H9 (cell line): ENCODE data around the gene OSBPL1A. TPM values are rescaled to one million over a fixed set of nuclear protein-coding genes. Genes with fewer than 3 reads are reported as not detected.

Experiments
- DNase-seq: peaks from one replicate; pipeline ENCODE4 v3.0.0-alpha.2; 2017
- H2AFZ ChIP-seq: one replicate; pipeline ENCODE4 v1.6.1; 2013; ENCODE audit warnings: mild to moderate bottlenecking, low read length, control low read depth, moderate library complexity
- H2AK5ac ChIP-seq: 2 replicates; pipeline ENCODE4 v1.6.1; 2013; ENCODE audit warnings: low read length, control low read depth, mixed read lengths; ENCODE audit not compliant: insufficient read length
- H2BK120ac ChIP-seq: one replicate; pipeline ENCODE4 v1.6.1; 2013; ENCODE audit warnings: low read depth, mild to moderate bottlenecking, low read length, control low read depth, inconsistent platforms; ENCODE audit not compliant: poor library complexity, severe bottlenecking
- H2BK12ac ChIP-seq: 2 replicates; pipeline ENCODE4 v1.6.1; 2013; ENCODE audit warnings: low read length, control low read depth, mixed read lengths, low read depth; ENCODE audit not compliant: insufficient read length
- H2BK15ac ChIP-seq: 2 replicates; pipeline ENCODE4 v1.6.1; 2013; ENCODE audit warnings: low read depth, low read length, control low read depth
- H2BK20ac ChIP-seq: one replicate; pipeline ENCODE4 v1.6.1; 2013; ENCODE audit warnings: low read depth, mild to moderate bottlenecking, low read length, control low read depth, inconsistent platforms; ENCODE audit not compliant: poor library complexity, severe bottlenecking
- H2BK5ac ChIP-seq: 2 replicates; pipeline ENCODE4 v1.6.1; 2013; ENCODE audit warnings: low read length, control low read depth, mixed read lengths; ENCODE audit not compliant: insufficient read length
- H3K14ac ChIP-seq: 2 replicates; pipeline ENCODE4 v1.6.1; 2013; ENCODE audit warnings: low read length, control low read depth; ENCODE audit not compliant: insufficient read depth
- H3K18ac ChIP-seq: 2 replicates; pipeline ENCODE4 v1.6.1; 2013; ENCODE audit warnings: low read depth, mild to moderate bottlenecking, mixed read lengths, low read length, control low read depth; ENCODE audit not compliant: insufficient read length
- H3K23ac ChIP-seq: 2 replicates; pipeline ENCODE4 v1.6.1; 2013; ENCODE audit warnings: low read length, control low read depth, mixed read lengths, low read depth; ENCODE audit not compliant: insufficient read length
- H3K23me2 ChIP-seq: 2 replicates; pipeline ENCODE4 v1.6.1; 2013; ENCODE audit warnings: low read depth, mild to moderate bottlenecking, mixed read lengths, low read length, control low read depth; ENCODE audit not compliant: insufficient read length, poor library complexity, severe bottlenecking
- H3K27ac ChIP-seq: 2 replicates; pipeline ENCODE4 v1.5.1; 2013; ENCODE audit warnings: low read length, control low read depth, mixed read lengths, low read depth; ENCODE audit not compliant: insufficient read length
- H3K27me3 ChIP-seq: 2 replicates; pipeline ENCODE4 v1.6.1; 2013; ENCODE audit warnings: low read length, control low read depth, inconsistent platforms; ENCODE audit not compliant: insufficient read depth
- H3K4ac ChIP-seq: 2 replicates; pipeline ENCODE4 v1.6.1; 2013; ENCODE audit warnings: low read depth, mild to moderate bottlenecking, control low read depth, inconsistent platforms, low read length, moderate library complexity
- H3K4me1 ChIP-seq: 2 replicates; pipeline ENCODE4 v1.6.1; 2013; ENCODE audit warnings: low read length, control low read depth, inconsistent platforms; ENCODE audit not compliant: insufficient read depth
- H3K4me2 ChIP-seq: 2 replicates; pipeline ENCODE4 v1.6.1; 2013; ENCODE audit warnings: low read length, control low read depth, mixed read lengths; ENCODE audit not compliant: insufficient read length, insufficient read depth
- H3K56ac ChIP-seq: 2 replicates; pipeline ENCODE4 v1.6.1; 2013; ENCODE audit warnings: low read depth, mild to moderate bottlenecking, mixed read lengths, low read length, control low read depth; ENCODE audit not compliant: insufficient read length
- H3K79me1 ChIP-seq: 2 replicates; pipeline ENCODE4 v1.6.1; 2013; ENCODE audit warnings: low read depth, mild to moderate bottlenecking, moderate library complexity, low read length, control low read depth, inconsistent platforms; ENCODE audit not compliant: insufficient read depth, poor library complexity, severe bottlenecking
- H3K79me2 ChIP-seq: 2 replicates; pipeline ENCODE4 v1.6.1; 2013; ENCODE audit warnings: low read length, control low read depth, inconsistent platforms; ENCODE audit not compliant: insufficient read depth
- H3K9ac ChIP-seq: 2 replicates; pipeline ENCODE4 v1.6.1; 2013; ENCODE audit warnings: low read length, control low read depth, mixed read lengths; ENCODE audit not compliant: insufficient read length; ENCODE audit errors: extremely low read depth
- H3K9me3 ChIP-seq: one replicate; pipeline ENCODE4 v1.6.1; 2013; ENCODE audit warnings: low read depth, low read length, inconsistent platforms; ENCODE audit not compliant: control insufficient read depth
- H3T11ph ChIP-seq: one replicate; pipeline ENCODE4 v1.6.1; 2013; ENCODE audit warnings: mild to moderate bottlenecking, low read length, control low read depth, inconsistent platforms
- H4K20me1 ChIP-seq: one replicate; pipeline ENCODE4 v1.6.1; 2013; ENCODE audit not compliant: control insufficient read depth, insufficient read length, insufficient read depth
- H4K5ac ChIP-seq: 2 replicates; pipeline ENCODE4 v1.6.1; 2013; ENCODE audit warnings: low read depth, mild to moderate bottlenecking, mixed read lengths, low read length, control low read depth; ENCODE audit not compliant: insufficient read length
- H4K8ac ChIP-seq: replicated peaks from 2 replicates; pipeline ENCODE4 v1.6.1; 2013; ENCODE audit warnings: low read length, control low read depth, mixed read lengths, low read depth; ENCODE audit not compliant: insufficient read length
- H4K91ac ChIP-seq: 2 replicates; pipeline ENCODE4 v1.6.1; 2013; ENCODE audit warnings: low read depth, mild to moderate bottlenecking, moderate library complexity, mixed read lengths, low read length, control low read depth; ENCODE audit not compliant: insufficient read length
- H3K27ac Mint-ChIP-seq, 3 experiments: 2 replicates in 2 of 3; 3 replicates in 1 of 3; pipeline ENCODE4 v1.8.0; 2020 to 2021; ENCODE audit warnings: mixed read lengths in 3 of 3, mild to moderate bottlenecking in 1 of 3, moderate library complexity in 1 of 3
- H3K27me3 Mint-ChIP-seq: 2 replicates; pipeline ENCODE4 v1.8.0; 2021; ENCODE audit warnings: low read depth, mild to moderate bottlenecking, moderate library complexity, mixed read lengths
- H3K36me3 Mint-ChIP-seq, 3 experiments: 2 replicates in 2 of 3; 3 replicates in 1 of 3; pipeline ENCODE4 v1.8.0; 2020 to 2021; ENCODE audit warnings: low read depth in 3 of 3, mixed read lengths in 3 of 3; ENCODE audit not compliant: insufficient read depth in 1 of 3
- H3K4me1 Mint-ChIP-seq, 2 experiments: 2 replicates each; pipeline ENCODE4 v1.8.0; 2020; ENCODE audit warnings: mixed read lengths in 2 of 2
- H3K4me3 Mint-ChIP-seq, 2 experiments: 2 replicates in 1 of 2; 3 replicates in 1 of 2; pipeline ENCODE4 v1.8.0; 2020 to 2021; ENCODE audit warnings: mild to moderate bottlenecking in 2 of 2, mixed read lengths in 2 of 2, moderate library complexity in 1 of 2
- H3K9me3 Mint-ChIP-seq, 2 experiments: 2 replicates in 1 of 2; 3 replicates in 1 of 2; pipeline ENCODE4 v1.8.0; 2020; ENCODE audit warnings: mild to moderate bottlenecking in 2 of 2, mixed read lengths in 2 of 2, moderate library complexity in 1 of 2
- WGBS: extraction: QIAGEN DNeasy Blood & Tissue Kit; methylation state at CpG from one replicate; pipeline ENCODE4 v1.1.7; 2013; ENCODE audit warnings: missing lambda C conversion rate, low lambda C conversion rate, mixed read lengths; ENCODE audit not compliant: insufficient read length; ENCODE audit errors: extremely low coverage; 5-methylcytosine and 5-hydroxymethylcytosine counted together
- total RNA-seq: library from RNA; stranded (reverse); gene quantifications from 2 replicates; pipeline ENCODE4 v1.2.1, GENCODE V29; 2021
- TF ChIP-seq, protein P1 (sequence below): fragments of 200-600 bp; sonication (generic); conservative IDR thresholded peaks from 3 replicates; pipeline ENCODE4 v1.8.0; 2021; ENCODE audit warnings: antibody characterized with exemption, mild to moderate bottlenecking

Gene OSBPL1A
- total RNA-seq, 1 experiment from 2014 or later: 33.9 TPM

- H4K91ac ChIP-seq: no peak overlapping the region
- WGBS: no CpG with 5 or more reads among the region's 5 CpGs
- no peak overlapping the region for H3K4me2 ChIP-seq
- TF ChIP-seq, protein P1, sequence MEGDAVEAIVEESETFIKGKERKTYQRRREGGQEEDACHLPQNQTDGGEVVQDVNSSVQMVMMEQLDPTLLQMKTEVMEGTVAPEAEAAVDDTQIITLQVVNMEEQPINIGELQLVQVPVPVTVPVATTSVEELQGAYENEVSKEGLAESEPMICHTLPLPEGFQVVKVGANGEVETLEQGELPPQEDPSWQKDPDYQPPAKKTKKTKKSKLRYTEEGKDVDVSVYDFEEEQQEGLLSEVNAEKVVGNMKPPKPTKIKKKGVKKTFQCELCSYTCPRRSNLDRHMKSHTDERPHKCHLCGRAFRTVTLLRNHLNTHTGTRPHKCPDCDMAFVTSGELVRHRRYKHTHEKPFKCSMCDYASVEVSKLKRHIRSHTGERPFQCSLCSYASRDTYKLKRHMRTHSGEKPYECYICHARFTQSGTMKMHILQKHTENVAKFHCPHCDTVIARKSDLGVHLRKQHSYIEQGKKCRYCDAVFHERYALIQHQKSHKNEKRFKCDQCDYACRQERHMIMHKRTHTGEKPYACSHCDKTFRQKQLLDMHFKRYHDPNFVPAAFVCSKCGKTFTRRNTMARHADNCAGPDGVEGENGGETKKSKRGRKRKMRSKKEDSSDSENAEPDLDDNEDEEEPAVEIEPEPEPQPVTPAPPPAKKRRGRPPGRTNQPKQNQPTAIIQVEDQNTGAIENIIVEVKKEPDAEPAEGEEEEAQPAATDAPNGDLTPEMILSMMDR: no peak
- no peak overlapping the region for H2BK15ac ChIP-seq
- no peak overlapping the region for H2BK120ac ChIP-seq
- no peak overlapping the region for H3T11ph ChIP-seq
- H3K79me2 ChIP-seq: no peaks in the 10 kb centered on the region
- H3K27ac Mint-ChIP-seq: peak overlapping the region in 2 of 3 experiments; percentile 9 to 42; a peak in 3 of 7 replicates
- H3K18ac ChIP-seq: no peak overlapping the region
- H2BK12ac ChIP-seq: no peak overlapping the region
- peaks cover 26 to 35% (median 31%) of the 10 kb centered on the region in 3 experiments for H3K36me3 Mint-ChIP-seq
- H3K27me3 ChIP-seq: no peaks in the 10 kb centered on the region
- H3K9me3 ChIP-seq: no peaks in the 10 kb centered on the region
- H3K79me1 ChIP-seq: peaks cover 3% of the 10 kb centered on the region
- no peak overlapping the region for H3K14ac ChIP-seq
- DNase-seq: no peak
- H3K23me2 ChIP-seq: no peaks in the 10 kb centered on the region
- no peak overlapping the region for H3K56ac ChIP-seq
- no peak overlapping the region for H4K5ac ChIP-seq
- no peak overlapping the region for H3K4me3 Mint-ChIP-seq
- no peaks in the 10 kb centered on the region for H3K27me3 Mint-ChIP-seq
- H3K23ac ChIP-seq: no peak overlapping the region
- H3K9ac ChIP-seq: no peak overlapping the region
- no peak overlapping the region for H4K8ac ChIP-seq
- no peak overlapping the region for H3K4ac ChIP-seq
- no peak overlapping the region for H2AK5ac ChIP-seq
- peaks cover 5% of the 10 kb centered on the region; the same call in 1 of the 2 replicates for H3K4me1 ChIP-seq
- H2AFZ ChIP-seq: no peak overlapping the region
- no peak overlapping the region for H2BK20ac ChIP-seq
- no peaks in the 10 kb centered on the region for H3K9me3 Mint-ChIP-seq
- peaks cover 28 to 33% of the 10 kb centered on the region in 2 experiments for H3K4me1 Mint-ChIP-seq
- H4K20me1 ChIP-seq: no peaks in the 10 kb centered on the region
- H3K27ac ChIP-seq: no peak overlapping the region
- no peak overlapping the region for H2BK5ac ChIP-seq
Observed at GRCh38 chr18:24372279-24372872, 25.2 kb downstream of the OSBPL1A start.
